ENCODE data around the gene CLDN19. TPM values are rescaled to one million over a fixed set of nuclear protein-coding genes. Genes with fewer than 3 reads are reported as not detected.

Gene CLDN19
- total and polyA plus RNA-seq, 9 of the 15 experiments (the other 6 are each of a cell fraction or from before 2014, with no cell fraction given): not detected

- TF ChIP-seq CREB3L1 (IDR thresholded peaks at IDR 0.05; ENCODE audit: borderline replicate concordance, low read depth) (peak; percentile 86), FOXP4 (CRISPR knock-in tag; IDR thresholded peaks at IDR 0.05; ENCODE audit: borderline replicate concordance) (peak; percentile 28; the same call in 1 of the 2 replicates), ZNF445 (CRISPR knock-in tag; IDR thresholded peaks at IDR 0.05; ENCODE audit: low read depth) (no peak), POU5F1 (IDR thresholded peaks at IDR 0.05; ENCODE audit: borderline replicate concordance, low read depth, low read length, partially characterized antibody) (no peak), CLOCK (CRISPR knock-in tag; IDR thresholded peaks at IDR 0.05; ENCODE audit: borderline replicate concordance) (no peak), EZH2 (IDR thresholded peaks at IDR 0.05; ENCODE audit: borderline replicate concordance, low read depth, low read length) (no peak), ZNF165 (CRISPR knock-in tag; IDR thresholded peaks at IDR 0.05; ENCODE audit: borderline replicate concordance) (no peak)
Measured at GRCh38 chr1:42765832-42766740, 26.1 kb upstream of the CLDN19 start (continued).
